Uterus (tissue), 4 donors: Measurements from ENCODE around the gene WWOX. TPM values are rescaled to one million over a fixed set of nuclear protein-coding genes. Genes with fewer than 3 reads are reported as not detected.

Experiments
- DNase-seq, 2 donors: peaks; one replicate each; pipeline ENCODE4 v3.0.0-alpha.2; 2019 to 2020
- H3K27ac ChIP-seq, 2 donors: fragments of 200-600 bp; sonication (generic); 1 replicate in 1 of 2; 2 replicates in 1 of 2; pipeline ENCODE4 v1.5.1; 2016 to 2018
- H3K27me3 ChIP-seq, 2 donors: fragments of 200-600 bp; sonication (generic); one replicate each; pipeline ENCODE4 v1.5.1; 2018 to 2019; ENCODE audit warnings: control low read depth in 1 of 2
- H3K36me3 ChIP-seq, 2 donors: fragments of 200-600 bp; sonication (generic); one replicate each; pipeline ENCODE4 v1.5.1; 2019; ENCODE audit warnings: control low read depth in 1 of 2
- H3K4me1 ChIP-seq, 2 donors: fragments of 200-600 bp; sonication (generic); one replicate each; pipeline ENCODE4 v1.5.1; 2018 to 2019; ENCODE audit warnings: control low read depth in 1 of 2
- H3K4me3 ChIP-seq, 2 donors: fragments of 200-600 bp; sonication (generic); 1 replicate in 1 of 2; 2 replicates in 1 of 2; pipeline ENCODE4 v1.5.1; 2018 to 2019; ENCODE audit warnings: mild to moderate bottlenecking in 1 of 2
- H3K9me3 ChIP-seq, 2 donors: fragments of 200-600 bp; sonication (generic); one replicate each; pipeline ENCODE4 v1.5.1; 2019; ENCODE audit warnings: control low read depth in 1 of 2
- CTCF ChIP-seq, 4 experiments: fragments of 200-600 bp in 2 of 4; fragments of 450-650 bp in 2 of 4; sonication (generic) in 2 of 4; IDR thresholded peaks; one replicate each; pipeline ENCODE4 v1.5.1; 2016 to 2019; ENCODE audit warnings: antibody characterized with exemption in 4 of 4, mild to moderate bottlenecking in 2 of 4, moderate library complexity in 1 of 4
- POLR2A ChIP-seq, 2 donors: fragments of 450-650 bp; IDR thresholded peaks; one replicate each; pipeline ENCODE4 v1.6.1; 2016; ENCODE audit warnings: antibody characterized with exemption in 2 of 2, mild to moderate bottlenecking in 1 of 2, moderate library complexity in 1 of 2
- intact Hi-C: fragments of 100-400 bp; cut with DNase I; formaldehyde crosslinking; loops from one replicate; pipeline ENCODE4 v1.15.1; 2023; ENCODE audit warnings: low total_unique reads
- total RNA-seq, 4 donors: library from RNA; depleted of rRNA in 3 of 4; stranded (reverse); fragments of >200 nt in 3 of 4; gene quantifications; one replicate each; pipeline versions ENCODE4 v1.1.0 to v1.2.4, GENCODE V29; 2014 to 2023
- donor health status: DM: yes; HTN: yes; CAD: no.

The WWOX gene
- total RNA-seq, 4 donors from 2014 or later: 34.1 to 99.9 (median 55.8) TPM

- no peak for TF ChIP-seq CTCF (IDR thresholded peaks at IDR 0.05)
- no peak for TF ChIP-seq POLR2A (IDR thresholded peaks at IDR 0.05)
Measured at GRCh38 chr16:78147911-78148401, 48.5 kb downstream of the WWOX start.

GRCh38 chr16:78150233-78150632 is 50.8 kb downstream of the WWOX start:
- H3K9me3 ChIP-seq: no peaks in the 10 kb centered on the region

More at GRCh38 chr16:78147911-78148401, 48.5 kb downstream of the WWOX start:
- no peaks in the 10 kb centered on the region for H3K36me3 ChIP-seq
- no peak overlapping the region for H3K4me3 ChIP-seq
- intact Hi-C loops: no loop called here
- H3K27ac ChIP-seq: no peak overlapping the region
- DNase-seq: no peak
- H3K4me1 ChIP-seq: no peaks in the 10 kb centered on the region
- no peaks in the 10 kb centered on the region for H3K9me3 ChIP-seq
- no peaks in the 10 kb centered on the region for H3K27me3 ChIP-seq

DNA sequence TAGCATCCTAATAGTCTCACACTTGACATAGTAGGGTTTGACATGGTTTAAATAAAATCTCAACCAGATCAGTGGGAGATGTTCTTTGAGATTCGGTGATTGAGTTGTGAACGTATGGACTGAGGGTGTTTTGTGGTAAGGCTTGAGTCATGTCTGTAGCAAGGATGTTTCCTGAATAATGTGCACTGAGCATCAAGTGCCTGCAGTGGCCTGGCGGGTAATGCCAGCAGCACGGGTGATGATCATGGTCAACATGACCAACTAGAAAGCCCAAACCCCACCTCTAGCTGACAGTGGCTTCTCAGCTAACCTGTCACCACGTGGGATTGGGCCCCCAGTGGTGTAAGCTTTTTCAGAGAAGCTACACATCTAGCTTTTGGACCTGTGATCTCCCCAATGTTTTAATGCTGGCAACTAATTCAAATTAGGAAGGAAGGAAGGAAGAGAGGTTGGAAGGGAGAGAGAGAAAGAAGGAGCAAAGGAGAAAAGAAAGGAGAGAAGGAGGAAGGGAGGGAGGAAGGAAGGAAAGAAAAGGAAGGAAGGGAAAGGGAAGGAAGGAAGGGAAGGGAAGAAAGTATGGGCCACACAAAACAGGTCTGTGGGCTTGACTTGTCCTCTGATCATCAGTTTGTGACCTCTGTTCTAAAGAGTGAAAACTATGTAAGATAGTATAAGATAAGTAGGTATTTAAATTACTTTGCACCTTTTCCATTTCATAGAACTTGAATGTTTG is 55.4 kb downstream of the WWOX start:
- no peak for TF ChIP-seq POLR2A (IDR thresholded peaks at IDR 0.05)
- no peak for TF ChIP-seq CTCF (IDR thresholded peaks at IDR 0.05)
- Histone ChIP-seq H3K36me3 (no peaks in the 10 kb centered on the region), H3K4me1 (no peaks in the 10 kb centered on the region), H3K27me3 (no peaks in the 10 kb centered on the region), H3K27ac (no peak overlapping the region), H3K4me3 (no peak overlapping the region), H3K9me3 (no peaks in the 10 kb centered on the region)
- DNase-seq: no peak
- intact Hi-C loops: no loop called here

More at GRCh38 chr16:78150233-78150632, 50.8 kb downstream of the WWOX start:
- DNase-seq: no peak
- intact Hi-C loops: no loop called here
- H3K27ac ChIP-seq: no peak overlapping the region
- H3K36me3 ChIP-seq: no peaks in the 10 kb centered on the region
- H3K27me3 ChIP-seq: no peaks in the 10 kb centered on the region
- H3K4me1 ChIP-seq: no peaks in the 10 kb centered on the region
- H3K4me3 ChIP-seq: no peak overlapping the region
- no peak for TF ChIP-seq CTCF (IDR thresholded peaks at IDR 0.05)
- TF ChIP-seq POLR2A (IDR thresholded peaks at IDR 0.05): no peak

DNA sequence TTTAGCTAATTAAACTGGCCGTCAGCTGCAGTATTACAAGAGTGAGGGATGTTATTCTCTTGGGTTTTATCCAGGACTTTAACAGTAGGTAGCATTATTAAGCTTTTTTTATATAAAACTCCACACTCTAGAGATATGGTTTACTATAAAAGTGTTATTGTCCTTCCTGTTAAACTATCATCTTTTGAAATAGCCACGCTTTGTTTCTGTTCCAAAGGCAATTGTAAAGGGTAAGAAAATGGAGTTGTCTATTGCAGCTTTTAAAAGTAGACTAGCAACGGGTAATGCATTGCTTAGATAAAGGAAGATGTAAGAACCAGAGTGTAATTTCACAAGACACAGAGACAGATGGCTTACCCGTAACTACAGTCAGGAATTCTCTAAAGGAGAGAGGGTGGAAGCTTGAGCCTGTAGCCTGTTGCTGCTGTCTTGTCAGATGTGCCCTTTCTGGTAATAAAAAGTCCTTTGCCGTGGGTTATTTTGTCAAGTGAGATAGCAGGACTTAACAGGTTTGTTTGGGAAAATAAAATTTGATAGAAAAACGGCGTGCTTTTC is 56.4 kb downstream of the WWOX start:
- H3K4me3 ChIP-seq: no peak overlapping the region
- H3K27ac ChIP-seq: no peak overlapping the region
- no peaks in the 10 kb centered on the region for H3K4me1 ChIP-seq
- DNase-seq: no peak
- intact Hi-C loops: no loop called here
- no peaks in the 10 kb centered on the region for H3K9me3 ChIP-seq
- no peaks in the 10 kb centered on the region for H3K27me3 ChIP-seq
- H3K36me3 ChIP-seq: no peaks in the 10 kb centered on the region
- TF ChIP-seq POLR2A (IDR thresholded peaks at IDR 0.05): no peak
- no peak for TF ChIP-seq CTCF (IDR thresholded peaks at IDR 0.05)

- Histone ChIP-seq H3K4me3 (no peak overlapping the region), H3K27ac (no peak overlapping the region), H3K27me3 (no peaks in the 10 kb centered on the region), H3K36me3 (no peaks in the 10 kb centered on the region), H3K9me3 (no peaks in the 10 kb centered on the region), H3K4me1 (no peaks in the 10 kb centered on the region)
- intact Hi-C loops: no loop called here
- TF ChIP-seq CTCF (IDR thresholded peaks at IDR 0.05) (no peak), POLR2A (IDR thresholded peaks at IDR 0.05) (no peak)
- DNase-seq: no peak
Measured at GRCh38 chr16:78161023-78161729, 61.7 kb downstream of the WWOX start.
